Activated T-helper 9 cell treated with anti-CD3 and anti-CD28 coated beads, Interleukin-2, amount 50 U/mL, for 16 hours (primary cell): ENCODE data around the gene COL4A2.
"Not testable (repeated sequence)": the region's sequence is repeated elsewhere in the genome, so short reads cannot be mapped to it uniquely, and the experiment has no call there.

Experiments
- DNase-seq: peaks from one replicate; pipeline ENCODE4 v3.0.0-alpha.2; 2020; ENCODE audit warnings: low read depth

Gene COL4A2

GRCh38 chr13:110475117-110475516, 168.0 kb downstream of the COL4A2 start:
- no peak for DNase-seq

GRCh38 chr13:110475550-110476219, 168.6 kb downstream of the COL4A2 start:
- no peak for DNase-seq

- DNase-seq, result no peak
Observed at GRCh38 chr13:110476220-110476617, 169.1 kb downstream of the COL4A2 start.

DNA sequence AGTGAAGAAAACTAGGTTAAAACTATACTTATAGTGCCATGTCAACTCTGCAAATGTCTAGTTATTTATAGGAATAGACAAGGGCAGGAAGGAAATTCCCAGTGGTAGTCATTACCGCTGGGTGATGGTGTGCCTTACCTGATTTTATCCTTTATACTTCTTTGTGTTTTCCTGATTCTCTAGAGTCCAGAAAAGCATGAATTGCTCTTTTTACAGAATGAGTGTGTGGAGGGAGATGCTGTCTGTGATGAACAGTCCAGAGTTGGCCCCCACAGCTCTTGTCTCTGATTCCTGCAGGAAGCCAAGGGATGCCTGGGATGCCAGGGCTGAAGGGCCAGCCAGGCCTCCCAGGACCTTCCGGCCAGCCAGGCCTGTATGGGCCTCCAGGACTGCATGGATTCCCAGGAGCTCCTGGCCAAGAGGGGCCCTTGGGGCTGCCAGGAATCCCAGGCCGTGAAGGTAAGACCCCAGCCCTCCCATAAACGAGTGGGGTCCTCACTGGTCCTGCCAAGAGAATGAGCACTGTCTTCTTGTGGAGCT, 170.7 kb downstream of the COL4A2 start:
- DNase-seq, result no peak

DNA sequence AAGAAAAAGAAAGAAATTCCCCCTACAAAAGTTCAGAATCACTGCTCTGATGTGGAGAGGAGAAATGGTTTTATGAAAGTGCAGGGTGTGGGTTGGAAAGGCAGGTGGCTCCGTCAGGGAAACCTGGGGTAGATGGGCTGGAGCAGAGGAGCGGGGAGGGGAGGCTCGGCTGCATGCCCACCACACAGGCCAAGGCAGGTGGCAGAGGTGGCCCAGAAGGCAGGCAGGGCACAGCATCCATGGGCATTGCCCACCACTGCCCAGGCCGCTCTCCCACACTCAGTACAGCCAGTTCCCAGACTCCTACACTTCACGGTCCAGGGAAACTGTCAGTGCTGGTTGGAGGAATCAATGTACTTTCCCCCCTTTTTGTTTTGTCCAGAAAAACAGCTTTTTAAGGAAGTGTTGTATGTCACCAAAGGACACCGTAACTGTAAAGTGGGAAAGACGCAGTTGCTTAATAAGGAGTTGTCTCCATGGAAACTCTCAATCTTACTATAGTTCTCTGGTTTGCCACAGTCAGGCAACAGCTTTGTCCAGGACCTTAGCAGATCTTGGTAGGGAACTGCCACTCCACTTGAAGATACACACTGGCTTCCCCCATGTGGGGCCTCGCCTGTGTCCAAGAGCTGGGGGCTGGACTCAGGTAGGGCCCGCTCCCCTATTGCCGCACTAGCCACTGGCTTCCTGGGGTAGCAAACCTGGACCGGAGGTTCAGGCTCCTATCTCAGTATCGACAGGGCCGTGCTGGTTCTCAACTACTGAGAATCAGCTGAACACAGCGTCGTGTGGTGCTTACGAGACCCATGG, 171.5 kb downstream of the COL4A2 start:
- no peak for DNase-seq

DNA sequence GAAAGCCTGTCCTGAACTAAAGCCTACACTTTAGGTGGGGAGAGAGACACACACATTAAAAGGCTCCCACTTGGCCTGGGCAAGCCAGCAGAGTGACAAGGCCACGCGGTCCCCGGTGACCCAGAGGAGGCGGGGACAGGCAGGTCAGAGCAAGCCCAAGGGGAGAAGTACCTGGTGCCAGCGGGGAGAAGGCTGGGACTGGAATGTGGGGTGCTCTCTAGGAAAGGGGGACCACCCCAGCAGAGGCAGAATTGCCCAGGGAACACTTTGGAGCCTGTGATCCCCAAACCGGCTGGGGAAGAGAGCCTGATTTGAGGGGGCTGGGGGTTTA, 172.1 kb downstream of the COL4A2 start:
- DNase-seq, result no peak

- no peak for DNase-seq
Observed at GRCh38 chr13:110479648-110480047, 172.6 kb downstream of the COL4A2 start.

- DNase-seq, result no peak
Observed at GRCh38 chr13:110480161-110480560, 173.1 kb downstream of the COL4A2 start.

DNA sequence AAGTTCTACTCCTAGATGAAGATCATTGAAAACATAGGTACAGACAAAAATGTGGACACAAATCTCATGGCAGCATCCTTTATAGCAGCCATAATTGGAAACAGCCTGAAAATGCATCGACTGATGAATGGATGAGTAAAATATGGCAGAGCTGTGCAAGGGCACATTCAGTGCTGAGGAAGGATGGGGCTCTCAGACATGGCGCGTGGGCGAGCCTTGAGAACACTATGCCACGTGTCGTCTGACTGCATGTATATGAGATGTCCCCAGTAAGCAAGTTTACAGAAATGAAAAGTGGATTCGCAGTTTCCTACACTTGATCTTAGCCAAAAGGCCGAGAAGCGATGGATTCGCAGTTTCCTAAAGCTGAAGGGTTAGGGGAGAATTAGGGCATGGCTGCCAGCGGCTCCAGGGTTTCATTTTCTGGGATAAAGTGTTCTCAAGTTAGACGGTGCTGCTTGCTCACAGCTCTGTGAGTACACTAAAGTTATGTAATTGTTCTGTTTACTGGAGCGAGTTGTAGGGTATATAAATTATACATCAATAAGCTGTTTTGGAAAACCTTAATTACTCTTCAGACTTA, 176.4 kb downstream of the COL4A2 start:
- DNase-seq, result no peak

DNA sequence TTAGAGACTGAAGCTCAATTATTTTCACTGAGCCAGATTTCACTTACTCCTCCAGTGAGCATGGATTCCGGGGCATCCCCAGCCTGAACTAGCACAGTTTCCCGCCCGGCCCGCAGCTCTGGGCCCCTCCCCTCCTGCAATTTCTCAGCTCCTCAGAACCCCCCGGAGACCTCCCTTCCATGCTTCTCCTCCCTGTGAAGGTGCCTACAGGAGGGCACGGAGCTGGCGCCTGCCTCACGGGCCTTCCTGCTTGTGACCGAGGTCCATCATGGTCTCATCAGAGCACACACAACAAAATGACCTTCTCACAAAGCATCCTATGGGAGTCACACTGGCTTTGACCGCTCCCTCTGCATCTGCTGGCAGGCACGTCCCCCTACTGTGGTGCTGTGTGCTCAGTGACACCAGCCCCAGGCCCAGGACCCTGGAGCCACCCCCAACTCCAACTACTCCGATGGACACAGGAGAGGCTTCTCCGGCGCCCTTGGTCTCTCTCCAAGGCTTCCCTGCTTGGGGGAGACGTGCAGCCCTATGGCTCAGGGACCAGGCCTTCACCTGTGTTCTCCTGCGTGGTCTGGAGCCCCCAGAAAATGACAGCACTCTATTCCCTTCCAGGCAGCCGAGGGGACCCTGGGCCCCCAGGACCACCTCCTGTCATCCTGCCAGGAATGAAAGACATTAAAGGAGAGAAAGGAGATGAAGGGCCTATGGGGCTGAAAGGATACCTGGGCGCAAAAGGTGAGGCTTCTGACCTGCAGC, 177.4 kb downstream of the COL4A2 start:
- no peak for DNase-seq

DNA sequence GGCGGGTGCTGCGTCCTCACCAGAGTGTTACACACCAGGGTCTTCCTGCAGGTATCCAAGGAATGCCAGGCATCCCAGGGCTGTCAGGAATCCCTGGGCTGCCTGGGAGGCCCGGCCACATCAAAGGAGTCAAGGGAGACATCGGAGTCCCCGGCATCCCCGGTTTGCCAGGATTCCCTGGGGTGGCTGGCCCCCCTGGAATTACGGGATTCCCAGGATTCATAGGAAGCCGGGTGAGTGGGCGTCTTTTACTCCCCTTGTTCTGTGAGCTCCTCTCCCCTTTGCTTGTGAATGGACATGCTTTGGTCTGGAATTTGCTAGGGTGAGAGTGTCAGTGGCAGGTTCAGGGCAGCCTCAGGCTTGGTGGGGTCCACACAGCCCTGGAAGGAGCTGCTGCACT, 178.5 kb downstream of the COL4A2 start:
- DNase-seq, result no peak

DNA sequence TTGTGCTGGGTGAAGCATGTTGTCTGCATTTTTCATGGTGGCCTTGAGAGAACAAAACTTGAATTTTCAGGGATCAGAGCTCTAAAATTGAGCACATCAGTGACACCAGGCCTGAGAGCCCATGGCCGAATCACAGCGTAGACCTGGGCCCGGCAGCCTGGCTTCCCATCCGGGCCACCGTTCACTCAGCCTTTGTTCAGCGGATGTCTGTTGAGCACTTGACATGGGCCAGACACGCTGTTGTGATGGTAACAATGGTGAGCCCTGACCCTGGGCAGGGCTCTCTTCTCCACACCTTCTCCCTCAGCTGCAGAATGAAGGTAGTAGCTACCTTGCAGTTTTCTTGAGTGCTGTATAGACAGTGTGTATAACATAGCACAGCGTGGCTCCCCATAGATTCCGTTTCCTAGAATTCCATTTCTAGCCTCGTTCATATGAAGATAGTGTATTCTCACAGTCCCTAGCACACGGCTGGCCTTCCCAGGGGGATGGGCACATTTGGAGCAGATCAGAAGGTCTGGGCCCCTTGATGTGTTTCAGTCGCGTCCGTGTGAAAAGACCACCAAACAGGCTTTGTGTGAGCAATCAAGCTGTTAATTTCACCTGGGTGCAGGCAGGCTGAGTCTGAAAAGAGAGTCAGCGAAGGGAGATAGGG, 179.1 kb downstream of the COL4A2 start:
- no peak for DNase-seq

DNA sequence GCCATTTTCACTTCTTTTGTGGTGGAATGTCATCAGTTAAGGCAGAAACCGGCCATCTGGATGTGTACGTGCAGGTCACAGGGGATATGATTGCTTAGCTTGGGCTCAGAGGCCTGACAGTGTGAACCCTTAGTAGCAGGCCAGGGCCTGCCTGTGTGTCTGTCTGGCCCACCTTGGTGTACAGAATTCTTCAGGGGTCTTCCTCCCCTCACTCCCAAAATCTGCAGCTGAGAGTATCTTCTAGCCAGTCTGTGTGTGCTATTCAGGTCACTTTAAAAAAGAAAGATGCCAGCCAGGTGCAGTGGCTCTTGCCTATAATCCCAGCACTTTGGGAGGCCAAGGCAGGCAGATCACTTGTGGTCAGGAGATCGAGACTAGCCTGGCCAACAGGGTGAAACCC, 179.8 kb downstream of the COL4A2 start:
- DNase-seq, result not testable (repeated sequence)

- no peak for DNase-seq
Observed at GRCh38 chr13:110490009-110490770, 183.1 kb downstream of the COL4A2 start.

DNA sequence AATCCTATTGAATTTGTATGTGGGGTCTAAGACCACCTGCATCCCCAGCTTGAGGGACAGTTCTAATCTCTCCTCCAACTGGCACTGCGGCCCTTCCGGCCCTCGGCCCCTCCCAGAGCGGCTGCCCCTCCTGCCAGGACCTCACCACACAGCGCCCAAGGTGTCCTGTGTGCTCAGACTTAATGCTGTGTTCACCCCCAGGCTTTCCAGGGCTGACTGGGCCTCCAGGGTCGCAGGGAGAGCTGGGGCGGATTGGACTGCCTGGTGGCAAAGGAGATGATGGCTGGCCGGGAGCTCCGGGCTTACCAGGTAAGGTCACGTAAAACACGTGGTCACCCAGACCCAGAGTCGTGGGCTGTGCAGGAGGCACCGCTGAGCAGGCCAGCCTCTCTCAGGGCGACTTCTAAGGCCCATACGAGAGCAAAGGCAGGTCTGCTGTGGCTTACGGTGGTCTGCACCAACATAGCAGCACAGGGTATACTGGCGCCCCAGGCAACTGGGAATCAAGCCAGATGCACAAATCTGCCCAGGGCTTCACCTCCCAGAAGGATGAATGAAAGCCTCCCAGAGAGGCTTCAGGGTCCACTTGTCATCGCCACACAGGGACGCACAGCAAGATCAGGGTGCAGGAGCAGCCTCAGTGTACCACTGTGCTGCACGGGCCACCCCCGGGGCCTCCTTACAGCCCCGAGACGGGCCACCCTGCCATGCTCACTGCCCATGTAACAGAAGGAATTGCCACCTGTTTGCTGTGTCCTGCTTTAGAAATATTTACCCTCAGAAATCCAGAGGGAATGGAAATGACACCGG, 185.0 kb downstream of the COL4A2 start:
- no peak for DNase-seq

DNA sequence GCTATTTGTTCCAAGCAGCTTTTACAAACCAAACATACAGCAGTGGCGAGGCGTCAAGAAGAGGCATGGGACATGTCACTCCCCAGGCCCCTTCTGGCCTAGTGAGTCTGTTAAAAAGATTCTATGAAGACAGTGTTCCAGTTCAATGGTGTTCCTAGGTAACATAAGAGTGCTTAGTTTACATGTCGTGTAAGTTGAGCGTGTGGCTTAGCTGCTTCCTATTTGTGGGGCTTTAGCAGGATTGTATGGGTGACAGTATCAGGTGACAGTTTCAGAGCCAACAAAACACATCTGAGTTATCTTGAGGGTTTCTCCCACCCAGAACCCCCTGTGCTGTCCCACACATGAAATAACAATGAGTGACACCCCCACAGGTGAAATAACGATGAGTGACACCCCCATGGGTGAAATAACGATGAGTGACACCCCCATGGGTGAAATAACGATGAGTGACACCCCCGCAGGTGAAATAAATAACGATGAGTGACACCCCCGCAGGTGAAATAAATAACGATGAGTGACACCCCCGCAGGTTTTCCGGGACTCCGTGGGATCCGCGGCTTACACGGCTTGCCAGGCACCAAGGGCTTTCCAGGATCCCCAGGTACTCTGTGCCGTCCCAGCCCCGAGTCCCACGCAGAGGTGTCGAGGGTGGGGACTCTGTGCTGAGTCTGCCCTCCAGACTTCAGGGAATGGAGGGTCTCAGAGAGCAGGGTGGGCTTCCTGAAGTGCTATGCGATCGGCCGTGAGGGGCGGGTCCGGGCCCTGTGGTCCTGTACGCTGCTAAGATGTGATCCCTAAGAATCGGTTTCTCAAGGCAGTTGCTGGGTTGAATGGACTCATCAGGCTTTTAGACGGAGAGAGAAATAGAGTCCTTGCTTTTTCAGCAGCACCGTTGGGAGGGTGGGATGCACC, 185.9 kb downstream of the COL4A2 start:
- DNase-seq, result no peak

DNA sequence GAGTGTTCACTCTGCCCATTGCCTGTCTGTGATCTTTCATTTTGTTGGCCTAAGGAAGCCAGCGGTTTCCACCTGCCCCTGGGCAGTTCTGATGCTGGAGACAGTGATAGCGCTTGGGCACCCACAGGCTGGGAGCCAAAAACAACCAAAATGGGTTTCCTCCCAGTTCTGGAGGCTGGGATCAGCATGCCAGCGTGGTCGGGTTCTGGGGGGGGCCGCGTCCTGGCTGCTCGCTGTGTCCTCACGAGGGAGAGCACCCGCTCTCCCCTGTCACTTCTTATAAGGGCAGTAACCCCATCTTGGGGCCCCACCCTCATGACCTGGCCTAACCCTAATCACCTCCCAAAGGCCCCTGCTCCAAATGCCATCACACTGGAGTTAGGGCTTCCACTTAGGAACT, 186.5 kb downstream of the COL4A2 start:
- no peak for DNase-seq

- no peak for DNase-seq
Observed at GRCh38 chr13:110495376-110495775, 188.3 kb downstream of the COL4A2 start.

- DNase-seq, result no peak
Observed at GRCh38 chr13:110495881-110496280, 188.8 kb downstream of the COL4A2 start.
